ENCODE measurements around the gene STK32B. TPM values are rescaled to one million over a fixed set of nuclear protein-coding genes. Genes with fewer than 3 reads are reported as not detected.

STK32B gene
- total RNA-seq, 1 experiment from 2014 or later, result not detected

- Mint-ChIP-seq H3K4me1 (ENCODE audit: low read depth, unreplicated experiment) (no peaks in the 10 kb centered on the region), H3K27ac (ENCODE audit: unreplicated experiment) (no peak overlapping the region), H3K9me3 (ENCODE audit: low read depth, unreplicated experiment) (peaks cover 16% of the 10 kb centered on the region), H3K27me3 (ENCODE audit: unreplicated experiment) (no peaks in the 10 kb centered on the region), H3K36me3 (ENCODE audit: insufficient read depth, unreplicated experiment) (no peaks in the 10 kb centered on the region), H3K4me3 (ENCODE audit: low read depth, unreplicated experiment) (no peak overlapping the region)
- BruUV-seq (replicated peaks), result no TSS peak
- DNase-seq, result no peak
- intact Hi-C loops (cut with micrococcal nuclease; ENCODE audit: unreplicated experiment), result no loop called here
- no peak for TF ChIP-seq CTCF (IDR thresholded peaks at IDR 0.05; ENCODE audit: unreplicated experiment)
- CTCF ChIA-PET, result no interaction called here
Measured at GRCh38 chr4:5386921-5387320, 335.6 kb downstream of the STK32B start.

GRCh38 chr4:5387457-5387856, 336.2 kb downstream of the STK32B start:
- Mint-ChIP-seq H3K27me3 (ENCODE audit: unreplicated experiment) (no peaks in the 10 kb centered on the region), H3K36me3 (ENCODE audit: insufficient read depth, unreplicated experiment) (no peaks in the 10 kb centered on the region), H3K27ac (ENCODE audit: unreplicated experiment) (no peak overlapping the region), H3K4me1 (ENCODE audit: low read depth, unreplicated experiment) (no peaks in the 10 kb centered on the region), H3K9me3 (ENCODE audit: low read depth, unreplicated experiment) (peaks cover 16% of the 10 kb centered on the region), H3K4me3 (ENCODE audit: low read depth, unreplicated experiment) (no peak overlapping the region)
- BruUV-seq (replicated peaks), result no TSS peak
- no peak for DNase-seq
- CTCF ChIA-PET, result no interaction called here
- TF ChIP-seq CTCF (IDR thresholded peaks at IDR 0.05; ENCODE audit: unreplicated experiment), result no peak
- intact Hi-C loops (cut with micrococcal nuclease; ENCODE audit: unreplicated experiment), result no loop called here

GRCh38 chr4:5389756-5390310, 338.6 kb downstream of the STK32B start:
- no peak for TF ChIP-seq CTCF (IDR thresholded peaks at IDR 0.05; ENCODE audit: unreplicated experiment)
- Mint-ChIP-seq H3K27ac (ENCODE audit: unreplicated experiment) (no peak overlapping the region), H3K36me3 (ENCODE audit: insufficient read depth, unreplicated experiment) (no peaks in the 10 kb centered on the region), H3K4me1 (ENCODE audit: low read depth, unreplicated experiment) (no peaks in the 10 kb centered on the region), H3K9me3 (ENCODE audit: low read depth, unreplicated experiment) (peaks cover 11% of the 10 kb centered on the region), H3K27me3 (ENCODE audit: unreplicated experiment) (no peaks in the 10 kb centered on the region), H3K4me3 (ENCODE audit: low read depth, unreplicated experiment) (no peak overlapping the region)
- no peak for DNase-seq
- CTCF ChIA-PET, result no interaction called here
- intact Hi-C loops (cut with micrococcal nuclease; ENCODE audit: unreplicated experiment), result no loop called here
- BruUV-seq (replicated peaks), result no TSS peak

- CTCF ChIA-PET, result no interaction called here
- Mint-ChIP-seq H3K36me3 (ENCODE audit: insufficient read depth, unreplicated experiment) (no peaks in the 10 kb centered on the region), H3K27me3 (ENCODE audit: unreplicated experiment) (no peaks in the 10 kb centered on the region), H3K4me1 (ENCODE audit: low read depth, unreplicated experiment) (no peaks in the 10 kb centered on the region), H3K27ac (ENCODE audit: unreplicated experiment) (no peak overlapping the region), H3K9me3 (ENCODE audit: low read depth, unreplicated experiment) (peaks cover 8% of the 10 kb centered on the region), H3K4me3 (ENCODE audit: low read depth, unreplicated experiment) (no peak overlapping the region)
- BruUV-seq (replicated peaks), result no TSS peak
- TF ChIP-seq CTCF (IDR thresholded peaks at IDR 0.05; ENCODE audit: unreplicated experiment), result no peak
- DNase-seq, result no peak
- intact Hi-C loops (cut with micrococcal nuclease; ENCODE audit: unreplicated experiment), result no loop called here
Measured at GRCh38 chr4:5391492-5391891, 340.2 kb downstream of the STK32B start.
